Upper lobe of left lung (tissue), 4 donors: Measurements from ENCODE around the gene VAV2.

Source experiments
- CTCF ChIP-seq, 6 experiments: fragments of 450-650 bp in 4 of 6; fragments of 200-600 bp in 2 of 6; sonication (generic) in 2 of 6; IDR thresholded peaks; one replicate each; pipeline ENCODE4 v1.5.1; 2016 to 2019; ENCODE audit warnings: antibody characterized with exemption in 6 of 6
- EP300 ChIP-seq, 4 donors: sonication (generic); formaldehyde crosslinking; IDR thresholded peaks; one replicate each; pipeline ENCODE4 v1.5.1; 2017; ENCODE audit warnings: antibody characterized with exemption in 4 of 4, control low read depth in 2 of 4
- POLR2A ChIP-seq, 4 donors: fragments of 450-650 bp; IDR thresholded peaks; one replicate each; pipeline ENCODE4 v1.5.1; 2016 to 2017; ENCODE audit warnings: antibody characterized with exemption in 4 of 4, mild to moderate bottlenecking in 2 of 4
- POLR2AphosphoS5 ChIP-seq, 2 donors: sonication (generic); formaldehyde crosslinking; IDR thresholded peaks; one replicate each; pipeline ENCODE4 v1.5.1; 2017; ENCODE audit warnings: antibody characterized with exemption in 2 of 2

- no peak for TF ChIP-seq CTCF (IDR thresholded peaks at IDR 0.05)
- TF ChIP-seq POLR2A (IDR thresholded peaks at IDR 0.05): no peak
- no peak for TF ChIP-seq POLR2AphosphoS5 (IDR thresholded peaks at IDR 0.05)
- no peak for TF ChIP-seq EP300 (IDR thresholded peaks at IDR 0.05)
These were observed 232.8 kb downstream of the VAV2 start for GRCh38 chr9:133759146-133759900.
